ENCODE results near the gene EIF4E1B. TPM values are rescaled to one million over a fixed set of nuclear protein-coding genes. Genes with fewer than 3 reads are reported as not detected.
A peak's percentile ranks its signal among the peaks of the same experiment; 100 is the strongest.
"Not testable (repeated sequence)": the region's sequence is repeated elsewhere in the genome, so short reads cannot be mapped to it uniquely, and the experiment has no call there.

EIF4E1B gene
- total RNA-seq, 4 donors from 2014 or later: not detected

DNA sequence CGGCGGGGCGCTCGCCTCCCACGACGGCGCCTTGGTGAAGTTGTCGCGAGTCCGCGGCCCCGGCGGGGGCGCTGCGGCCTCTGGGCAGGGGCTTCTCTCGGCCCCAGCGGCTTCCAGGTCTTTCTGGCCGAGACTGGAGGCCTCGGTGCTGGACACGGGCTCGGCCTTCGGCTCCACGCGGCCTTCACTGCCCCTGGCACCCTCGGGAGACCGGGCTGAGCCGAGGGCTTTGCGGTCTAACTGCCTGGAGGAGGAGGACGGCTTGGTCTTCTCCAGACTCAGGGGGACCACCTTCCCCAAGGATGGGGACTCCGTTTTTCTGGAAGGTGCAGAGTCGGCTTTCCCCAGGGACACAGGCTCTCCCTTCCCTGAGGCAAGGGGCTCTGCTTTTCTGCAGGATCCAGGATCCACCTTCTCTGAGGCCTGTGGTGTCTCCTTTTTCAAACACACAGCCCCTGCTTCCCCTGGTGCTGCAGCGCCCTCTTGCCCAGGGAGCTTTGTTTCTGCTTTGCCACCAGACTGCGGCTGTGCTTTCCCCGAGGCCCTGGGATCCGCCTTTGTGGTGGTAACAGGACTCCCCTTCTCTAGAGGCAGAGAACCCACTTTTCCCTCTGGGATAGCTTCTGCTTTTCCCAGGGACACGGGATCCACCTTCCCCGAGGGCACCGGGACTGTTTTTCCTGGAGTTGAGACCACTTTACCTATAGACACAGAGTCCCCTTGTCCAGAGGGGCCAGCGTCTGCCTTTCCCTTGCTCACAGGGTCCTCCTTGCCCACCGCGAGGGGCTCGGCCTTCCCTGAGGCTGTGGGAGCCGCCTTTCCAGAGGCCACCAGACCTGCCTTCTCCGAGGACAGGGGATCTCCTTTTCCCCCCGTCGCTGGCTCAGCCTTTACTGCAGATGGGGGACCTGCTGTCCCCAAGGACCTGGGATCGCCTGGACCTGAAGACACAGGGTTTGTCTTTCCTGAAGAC is 32.8 kb upstream of the EIF4E1B start:
- Histone ChIP-seq H3K4me3 (peak overlapping the region; percentile 45 to 58 (median 48)), H3K27me3 (peaks cover 0 to 62% (median 0%) of the 10 kb centered on the region in 4 donors), H3K4me1 (peaks cover 4 to 17% (median 12%) of the 10 kb centered on the region in 4 donors), H3K27ac (replicated peaks in 1 of 4) (no peak overlapping the region), H3K36me3 (no peaks in the 10 kb centered on the region), H3K9me3 (no peaks in the 10 kb centered on the region)
- intact Hi-C loops (cut with DNase I): no loop called here
- TF ChIP-seq POLR2AphosphoS5 (IDR thresholded peaks at IDR 0.05): no peak
- TF ChIP-seq EP300 (IDR thresholded peaks at IDR 0.05): no peak
- TF ChIP-seq POLR2A (IDR thresholded peaks at IDR 0.05; ENCODE audit: low read depth): no peak
- TF ChIP-seq, protein P1, sequence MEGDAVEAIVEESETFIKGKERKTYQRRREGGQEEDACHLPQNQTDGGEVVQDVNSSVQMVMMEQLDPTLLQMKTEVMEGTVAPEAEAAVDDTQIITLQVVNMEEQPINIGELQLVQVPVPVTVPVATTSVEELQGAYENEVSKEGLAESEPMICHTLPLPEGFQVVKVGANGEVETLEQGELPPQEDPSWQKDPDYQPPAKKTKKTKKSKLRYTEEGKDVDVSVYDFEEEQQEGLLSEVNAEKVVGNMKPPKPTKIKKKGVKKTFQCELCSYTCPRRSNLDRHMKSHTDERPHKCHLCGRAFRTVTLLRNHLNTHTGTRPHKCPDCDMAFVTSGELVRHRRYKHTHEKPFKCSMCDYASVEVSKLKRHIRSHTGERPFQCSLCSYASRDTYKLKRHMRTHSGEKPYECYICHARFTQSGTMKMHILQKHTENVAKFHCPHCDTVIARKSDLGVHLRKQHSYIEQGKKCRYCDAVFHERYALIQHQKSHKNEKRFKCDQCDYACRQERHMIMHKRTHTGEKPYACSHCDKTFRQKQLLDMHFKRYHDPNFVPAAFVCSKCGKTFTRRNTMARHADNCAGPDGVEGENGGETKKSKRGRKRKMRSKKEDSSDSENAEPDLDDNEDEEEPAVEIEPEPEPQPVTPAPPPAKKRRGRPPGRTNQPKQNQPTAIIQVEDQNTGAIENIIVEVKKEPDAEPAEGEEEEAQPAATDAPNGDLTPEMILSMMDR (IDR thresholded peaks at IDR 0.05): no peak
- DNase-seq (ENCODE audit: extremely low spot score): no peak
- WGBS: 90% methylated on average over 21 of the region's 47 CpGs

DNA sequence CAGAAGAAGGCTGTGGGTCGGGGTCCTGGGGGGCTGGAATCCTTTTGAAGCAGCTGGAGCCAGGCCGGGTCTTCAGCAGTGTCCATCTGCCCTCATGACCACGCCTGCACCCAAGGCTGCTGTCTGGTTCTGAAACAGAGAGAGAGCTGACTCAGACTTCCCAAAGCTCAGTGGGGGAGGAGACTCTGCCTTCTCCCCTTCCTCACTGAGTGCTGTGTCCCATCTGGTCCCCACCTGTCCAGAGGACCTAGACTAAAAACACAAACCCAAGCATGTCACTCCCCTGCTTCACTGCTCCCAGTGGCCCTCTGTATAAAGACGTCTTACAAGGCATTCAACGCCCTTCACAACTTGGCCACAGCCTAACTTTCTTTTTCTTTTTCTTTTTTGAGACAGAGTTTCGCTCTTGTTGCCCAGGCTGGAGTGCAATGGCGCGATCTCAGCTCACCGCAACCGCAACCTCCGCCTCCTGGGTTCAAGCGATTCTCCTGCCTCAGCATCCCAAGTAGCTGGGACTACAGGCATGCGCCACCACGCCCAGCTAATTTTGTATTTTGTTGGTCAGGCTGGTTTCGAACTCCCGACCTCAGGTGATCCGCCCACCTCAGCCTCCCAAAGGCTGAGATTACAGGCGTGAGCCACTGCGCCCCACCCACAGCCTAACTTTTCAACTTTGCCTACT is 30.6 kb upstream of the EIF4E1B start:
- H3K27ac ChIP-seq (replicated peaks in 1 of 4); H3K9me3 ChIP-seq; intact Hi-C loops (cut with DNase I); H3K4me3 ChIP-seq; DNase-seq (ENCODE audit: extremely low spot score); H3K36me3 ChIP-seq: not testable (repeated sequence)
- Histone ChIP-seq H3K27me3 (peaks cover 0 to 41% (median 0%) of the 10 kb centered on the region in 4 donors), H3K4me1 (peaks cover 4 to 17% (median 12%) of the 10 kb centered on the region in 4 donors)
- WGBS: 97% methylated on average over 17 of the region's 19 CpGs

DNA sequence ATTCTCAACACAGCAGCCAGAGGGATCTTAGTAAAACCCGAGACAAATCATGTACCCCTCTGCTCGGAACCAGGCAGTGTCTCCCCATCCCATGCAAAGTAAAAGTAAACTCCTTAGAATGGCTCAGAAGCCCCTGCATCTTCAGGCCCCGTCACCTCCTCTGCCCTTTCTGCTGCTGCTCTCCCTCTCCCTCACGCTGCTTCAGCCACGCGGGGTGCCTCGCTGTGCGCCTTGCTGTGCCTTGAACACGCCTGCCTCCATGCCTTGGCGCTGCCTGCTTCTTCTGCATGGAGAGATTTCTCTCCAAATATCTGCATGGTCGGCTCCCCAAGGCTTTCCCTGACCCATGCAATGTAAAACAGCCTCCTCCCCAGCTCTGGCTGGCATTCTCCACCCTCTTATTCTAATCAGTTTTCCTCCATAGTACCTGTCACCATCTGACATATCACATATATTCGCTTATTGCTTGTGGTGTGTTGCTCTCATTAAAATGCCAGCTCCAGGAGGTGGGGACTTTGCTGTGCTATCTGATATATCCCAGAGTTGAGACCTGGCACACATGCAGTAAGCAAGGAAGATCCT is 28.5 kb upstream of the EIF4E1B start:
- Histone ChIP-seq H3K27ac (replicated peaks in 1 of 4) (no peak overlapping the region), H3K27me3 (peaks cover 0 to 25% (median 0%) of the 10 kb centered on the region in 4 donors), H3K4me3 (no peak overlapping the region), H3K9me3 (no peaks in the 10 kb centered on the region), H3K36me3 (no peaks in the 10 kb centered on the region), H3K4me1 (peaks cover 0 to 7% (median 5%) of the 10 kb centered on the region in 4 donors)
- WGBS: 79% methylated on average over 12 of the region's 12 CpGs
- DNase-seq (ENCODE audit: extremely low spot score): no peak
- intact Hi-C loops (cut with DNase I): no loop called here
- no peak for TF ChIP-seq POLR2AphosphoS5 (IDR thresholded peaks at IDR 0.05)
- TF ChIP-seq, protein P1 (IDR thresholded peaks at IDR 0.05): no peak
- no peak for TF ChIP-seq EP300 (IDR thresholded peaks at IDR 0.05)
- no peak for TF ChIP-seq POLR2A (IDR thresholded peaks at IDR 0.05; ENCODE audit: low read depth)

DNA sequence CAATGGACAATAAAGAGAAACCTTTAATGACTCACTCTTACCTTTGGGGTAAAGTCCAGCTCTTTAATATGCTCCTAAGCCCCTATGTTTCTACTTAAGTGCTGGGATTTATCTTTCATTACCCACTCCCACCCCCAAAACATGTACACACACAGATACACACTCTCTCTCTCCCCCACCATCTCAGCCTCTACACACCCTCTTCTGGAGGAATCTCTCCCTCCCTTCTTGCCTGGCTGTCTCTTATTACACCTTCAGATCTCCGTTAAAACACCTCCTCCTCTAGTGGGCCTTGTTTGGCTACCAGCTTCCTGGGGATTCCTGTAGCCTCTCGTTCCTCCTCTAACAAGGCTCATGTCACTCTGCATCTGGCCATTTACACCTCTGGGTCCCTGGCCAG is 27.4 kb upstream of the EIF4E1B start:
- H3K27me3 ChIP-seq: peaks cover 0 to 15% (median 0%) of the 10 kb centered on the region in 4 donors
- H3K36me3 ChIP-seq: no peaks in the 10 kb centered on the region
- no peak for DNase-seq (ENCODE audit: extremely low spot score)
- TF ChIP-seq POLR2A (IDR thresholded peaks at IDR 0.05; ENCODE audit: low read depth): no peak
- no peak for TF ChIP-seq POLR2AphosphoS5 (IDR thresholded peaks at IDR 0.05)
- TF ChIP-seq, protein P1 (IDR thresholded peaks at IDR 0.05): no peak
- no peak for TF ChIP-seq EP300 (IDR thresholded peaks at IDR 0.05)
- 20% methylated on average over 2 of the region's 2 CpGs for WGBS
- no peak overlapping the region for H3K27ac ChIP-seq (replicated peaks in 1 of 4)
- no peaks in the 10 kb centered on the region for H3K9me3 ChIP-seq
- H3K4me1 ChIP-seq: no peaks in the 10 kb centered on the region
- no peak overlapping the region for H3K4me3 ChIP-seq
- intact Hi-C loops (cut with DNase I): no loop called here

DNA sequence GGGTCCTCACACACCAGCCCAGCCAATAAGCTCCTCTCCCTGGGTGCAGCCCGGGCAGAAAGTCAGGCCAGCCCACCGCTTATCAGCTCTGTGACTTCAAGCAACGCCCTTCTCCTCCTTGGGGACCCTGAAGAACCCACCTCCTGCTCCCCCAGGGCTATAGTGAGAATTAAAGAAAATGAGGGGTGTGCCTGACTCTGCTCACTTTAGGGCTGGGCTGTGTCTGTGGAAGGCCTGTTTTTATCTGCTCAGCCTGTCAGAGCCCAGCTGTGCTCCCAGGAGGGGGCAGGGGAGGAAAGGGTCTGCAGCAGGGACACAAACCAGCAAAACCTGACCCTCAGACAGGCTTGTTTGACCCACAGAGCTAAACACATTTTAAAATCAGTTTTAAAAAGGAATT is 24.4 kb upstream of the EIF4E1B start:
- Histone ChIP-seq H3K4me1 (peaks cover 5 to 17% (median 15%) of the 10 kb centered on the region in 4 donors), H3K36me3 (no peaks in the 10 kb centered on the region), H3K4me3 (no peak overlapping the region), H3K9me3 (no peaks in the 10 kb centered on the region), H3K27ac (replicated peaks in 1 of 4) (no peak overlapping the region), H3K27me3 (peaks cover 0 to 29% (median 0%) of the 10 kb centered on the region in 4 donors)
- 73% methylated on average over 3 of the region's 3 CpGs for WGBS
- TF ChIP-seq POLR2A (IDR thresholded peaks at IDR 0.05; ENCODE audit: low read depth) (no peak), EP300 (IDR thresholded peaks at IDR 0.05) (no peak)
- TF ChIP-seq, protein P1 (IDR thresholded peaks at IDR 0.05): no peak
- DNase-seq (ENCODE audit: extremely low spot score): no peak
- intact Hi-C loops (cut with DNase I): no loop called here
